ENCODE results near the gene KIFC1.
A peak's percentile ranks its signal among the peaks of the same experiment; 100 is the strongest.
"Not testable (repeated sequence)": the region's sequence is repeated elsewhere in the genome, so short reads cannot be mapped to it uniquely, and the experiment has no call there.

KIFC1 gene

GRCh38 chr6:33373960-33374910 is 17.4 kb upstream of the KIFC1 start:
- DNase-seq (ENCODE audit: low read depth in 2 of 2): no peak

GRCh38 chr6:33375143-33375671 is 16.4 kb upstream of the KIFC1 start:
- no peak for DNase-seq (ENCODE audit: low read depth in 2 of 2)

GRCh38 chr6:33377171-33377570 is 14.5 kb upstream of the KIFC1 start:
- no peak for DNase-seq (ENCODE audit: low read depth in 2 of 2)

- not testable (repeated sequence) for DNase-seq (ENCODE audit: low read depth in 2 of 2)
Measured at GRCh38 chr6:33379184-33379583, 12.4 kb upstream of the KIFC1 start.

- DNase-seq (ENCODE audit: low read depth in 2 of 2): no peak
Measured at GRCh38 chr6:33380272-33380981, 11.2 kb upstream of the KIFC1 start.

- DNase-seq (ENCODE audit: low read depth in 2 of 2): no peak
Measured at GRCh38 chr6:33383427-33384185, 8.0 kb upstream of the KIFC1 start.

- no peak for DNase-seq (ENCODE audit: low read depth in 2 of 2)
Measured at GRCh38 chr6:33384581-33385020, 7.0 kb upstream of the KIFC1 start.

GRCh38 chr6:33390173-33390572 is 1.4 kb upstream of the KIFC1 start:
- no peak for DNase-seq (ENCODE audit: low read depth in 2 of 2)

GRCh38 chr6:33390767-33391277 is 801 bp upstream of the KIFC1 start:
- no peak for DNase-seq (ENCODE audit: low read depth in 2 of 2)

GRCh38 chr6:33391922-33392594 is 435 bp downstream of the KIFC1 start:
- DNase-seq (ENCODE audit: low read depth in 2 of 2): peak; percentile 56 to 64

GRCh38 chr6:33392595-33392948 is 949 bp downstream of the KIFC1 start:
- DNase-seq (ENCODE audit: low read depth in 2 of 2): no peak

GRCh38 chr6:33392979-33393378 is 1.4 kb downstream of the KIFC1 start:
- DNase-seq (ENCODE audit: low read depth in 2 of 2): no peak

GRCh38 chr6:33397541-33397940 is 5.9 kb downstream of the KIFC1 start:
- no peak for DNase-seq (ENCODE audit: low read depth in 2 of 2)

- DNase-seq (ENCODE audit: low read depth in 2 of 2): not testable (repeated sequence)
Measured at GRCh38 chr6:33398601-33399000, 7.0 kb downstream of the KIFC1 start.

GRCh38 chr6:33399881-33400280 is 8.3 kb downstream of the KIFC1 start:
- not testable (repeated sequence) for DNase-seq (ENCODE audit: low read depth in 2 of 2)

- DNase-seq (ENCODE audit: low read depth in 2 of 2): no peak
Measured at GRCh38 chr6:33404884-33405283, 13.3 kb downstream of the KIFC1 start.

- DNase-seq (ENCODE audit: low read depth in 2 of 2): no peak
Measured at GRCh38 chr6:33405386-33405940, 13.8 kb downstream of the KIFC1 start.

GRCh38 chr6:33406126-33406525 is 14.5 kb downstream of the KIFC1 start:
- no peak for DNase-seq (ENCODE audit: low read depth in 2 of 2)

- no peak for DNase-seq (ENCODE audit: low read depth in 2 of 2)
Measured at GRCh38 chr6:33407132-33407718, 15.6 kb downstream of the KIFC1 start.

- DNase-seq (ENCODE audit: low read depth in 2 of 2): peak; percentile 96 to 98
Measured at GRCh38 chr6:33410050-33410710, 18.6 kb downstream of the KIFC1 start.

All from stimulated activated CD4-positive, alpha-beta T cell treated with anti-CD3 and anti-CD28 coated beads, Interleukin-4, amount 100 ng/mL, for 48 hours (primary cell).